Activated T-cell treated with anti-CD3 and anti-CD28 coated beads, Interleukin-2, amount 50 U/mL, for 24 hours (primary cell): Measurements from ENCODE around the gene PYGM.

ENCODE experiments used
- DNase-seq: peaks from one replicate; pipeline ENCODE4 v3.0.0-alpha.2; 2020
- H3K27ac Mint-ChIP-seq: 2 replicates; pipeline ENCODE4 v1.8.0; 2020; ENCODE audit warnings: mild to moderate bottlenecking, mixed read lengths
- H3K27me3 Mint-ChIP-seq: 2 replicates; pipeline ENCODE4 v1.8.0; 2020; ENCODE audit warnings: mixed read lengths
- H3K36me3 Mint-ChIP-seq: 2 replicates; pipeline ENCODE4 v1.8.0; 2020; ENCODE audit warnings: low read depth, mixed read lengths
- H3K4me1 Mint-ChIP-seq: 2 replicates; pipeline ENCODE4 v1.8.0; 2020; ENCODE audit warnings: low read depth, mixed read lengths
- H3K4me3 Mint-ChIP-seq: 2 replicates; pipeline ENCODE4 v1.8.0; 2020; ENCODE audit warnings: mild to moderate bottlenecking, moderate library complexity, mixed read lengths
- H3K9me3 Mint-ChIP-seq: 2 replicates; pipeline ENCODE4 v1.8.0; 2020; ENCODE audit warnings: mixed read lengths

PYGM gene

DNA sequence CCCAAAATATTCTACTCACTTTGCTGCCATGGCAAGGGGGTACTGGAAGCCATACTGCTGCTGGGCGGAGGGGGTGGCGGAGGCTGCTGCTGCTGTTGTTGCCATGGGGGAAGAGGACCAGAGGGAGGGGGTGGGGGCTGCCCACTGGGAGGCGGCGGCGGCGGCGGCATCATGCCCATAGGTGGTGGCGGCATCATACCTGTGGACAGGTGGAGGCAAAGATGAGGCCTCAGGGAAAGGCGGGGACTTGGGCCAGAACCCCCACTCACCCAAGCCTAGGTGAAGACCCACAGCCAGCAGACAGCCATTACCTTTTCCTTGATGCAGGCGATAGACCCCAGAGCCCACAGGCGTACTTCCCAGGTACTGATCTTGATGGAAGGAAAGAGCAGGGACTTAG, 7.1 kb upstream of the PYGM start:
- H3K36me3 Mint-ChIP-seq = peaks cover 96% of the 10 kb centered on the region
- H3K9me3 Mint-ChIP-seq = no peaks in the 10 kb centered on the region
- no peak for DNase-seq
- H3K4me3 Mint-ChIP-seq = no peak overlapping the region
- peak overlapping the region; percentile 93 for H3K27ac Mint-ChIP-seq
- H3K4me1 Mint-ChIP-seq = peaks cover 95% of the 10 kb centered on the region
- no peaks in the 10 kb centered on the region for H3K27me3 Mint-ChIP-seq

DNA sequence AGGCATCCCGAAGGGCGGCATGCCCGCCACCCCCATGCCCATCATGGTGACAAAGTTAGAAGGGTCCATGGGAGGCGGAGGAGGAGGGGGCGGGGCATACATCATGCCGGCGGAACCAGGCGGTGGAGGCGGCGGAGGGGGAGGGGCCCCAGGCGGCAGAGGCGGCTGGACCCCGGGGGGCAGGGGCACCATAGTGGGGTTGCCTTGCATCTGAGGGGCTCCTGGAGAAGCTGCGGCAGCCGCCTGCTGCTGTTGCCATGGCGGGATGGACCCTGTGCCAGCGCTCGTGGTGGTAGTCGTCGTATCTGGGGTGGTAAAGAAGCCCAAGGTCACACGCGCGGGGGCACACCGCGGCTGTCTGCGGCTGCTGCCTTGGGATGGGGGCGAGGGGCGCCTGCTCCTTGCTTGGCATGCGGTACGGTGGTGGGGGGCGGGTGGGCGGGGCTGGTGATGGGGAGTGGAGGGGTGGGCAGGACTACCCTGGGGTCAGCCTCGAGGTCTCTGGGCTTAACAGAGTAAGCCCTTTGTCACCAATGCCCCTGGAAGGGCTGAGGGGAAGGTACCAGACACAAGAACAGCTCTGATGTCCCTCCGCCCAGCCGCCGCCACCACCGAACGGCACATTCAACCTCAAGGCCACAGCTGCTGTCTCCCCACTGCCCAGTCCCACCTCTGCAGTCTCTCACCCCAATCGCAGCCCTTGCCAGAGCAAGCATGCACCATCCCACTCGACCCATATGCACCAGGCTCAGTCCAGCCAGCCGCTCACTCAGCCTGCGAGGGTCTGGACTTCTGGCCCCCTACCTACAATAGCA, 6.3 kb upstream of the PYGM start:
- Mint-ChIP-seq H3K9me3 (no peaks in the 10 kb centered on the region), H3K4me3 (no peak overlapping the region), H3K4me1 (peaks cover 91% of the 10 kb centered on the region), H3K27ac (peak overlapping the region; percentile 90), H3K36me3 (peaks cover 93% of the 10 kb centered on the region), H3K27me3 (no peaks in the 10 kb centered on the region)
- no peak for DNase-seq

DNA sequence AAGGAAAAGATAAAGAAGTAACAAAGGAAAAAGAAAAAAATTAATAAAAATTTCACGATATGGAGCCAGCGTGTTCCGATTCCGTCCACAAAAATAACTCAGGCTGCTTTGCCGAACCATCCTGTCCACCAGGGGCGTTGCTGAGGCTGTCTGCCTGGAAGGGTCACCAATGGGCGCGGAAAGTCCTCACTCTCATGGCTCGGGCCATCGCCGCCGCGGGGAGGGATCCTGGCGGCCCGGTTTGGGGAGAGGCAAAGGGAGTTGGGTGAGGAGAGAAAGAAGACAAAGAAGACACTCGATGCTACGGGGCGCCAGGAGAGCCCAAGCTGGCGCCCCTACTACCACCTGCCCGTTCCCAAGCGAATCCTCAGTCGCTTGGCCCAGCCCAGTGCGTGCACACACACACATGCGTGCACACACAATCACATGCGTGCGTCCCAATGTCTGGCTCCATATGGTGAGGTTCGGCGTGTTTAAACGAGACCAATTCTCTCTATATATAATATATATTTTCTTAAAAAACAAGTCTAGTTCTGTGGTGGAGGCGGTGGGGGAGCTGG, 5.6 kb upstream of the PYGM start:
- Mint-ChIP-seq H3K4me1 (peaks cover 90% of the 10 kb centered on the region), H3K36me3 (peaks cover 91% of the 10 kb centered on the region), H3K9me3 (no peaks in the 10 kb centered on the region), H3K27me3 (no peaks in the 10 kb centered on the region), H3K27ac (peak overlapping the region; percentile 90), H3K4me3 (peak overlapping the region; percentile 58)
- peak; percentile 35 for DNase-seq

DNA sequence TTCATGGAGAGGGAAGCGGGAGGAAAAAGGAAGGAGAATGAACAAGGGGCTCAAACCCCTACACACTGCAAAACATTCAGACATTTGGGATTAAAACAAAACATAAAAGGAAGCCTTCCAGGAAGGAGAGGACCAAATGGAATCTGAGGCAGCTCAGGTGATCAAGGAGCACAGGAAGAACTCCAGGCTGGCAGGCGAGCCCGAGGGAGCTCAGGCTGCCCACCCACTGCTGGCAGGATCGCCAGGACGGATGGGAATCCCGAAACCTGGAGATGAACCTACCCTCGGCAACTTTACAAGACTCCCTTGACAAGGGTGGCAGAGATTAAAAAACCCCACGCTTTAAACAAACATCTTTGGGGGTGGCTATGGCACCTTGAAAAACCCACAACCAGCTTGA, 5.0 kb upstream of the PYGM start:
- peaks cover 89% of the 10 kb centered on the region for H3K4me1 Mint-ChIP-seq
- peak overlapping the region; percentile 58 for H3K4me3 Mint-ChIP-seq
- peaks cover 89% of the 10 kb centered on the region for H3K36me3 Mint-ChIP-seq
- H3K27ac Mint-ChIP-seq = peak overlapping the region; percentile 90
- no peaks in the 10 kb centered on the region for H3K27me3 Mint-ChIP-seq
- no peaks in the 10 kb centered on the region for H3K9me3 Mint-ChIP-seq
- DNase-seq = peak; percentile 24

DNA sequence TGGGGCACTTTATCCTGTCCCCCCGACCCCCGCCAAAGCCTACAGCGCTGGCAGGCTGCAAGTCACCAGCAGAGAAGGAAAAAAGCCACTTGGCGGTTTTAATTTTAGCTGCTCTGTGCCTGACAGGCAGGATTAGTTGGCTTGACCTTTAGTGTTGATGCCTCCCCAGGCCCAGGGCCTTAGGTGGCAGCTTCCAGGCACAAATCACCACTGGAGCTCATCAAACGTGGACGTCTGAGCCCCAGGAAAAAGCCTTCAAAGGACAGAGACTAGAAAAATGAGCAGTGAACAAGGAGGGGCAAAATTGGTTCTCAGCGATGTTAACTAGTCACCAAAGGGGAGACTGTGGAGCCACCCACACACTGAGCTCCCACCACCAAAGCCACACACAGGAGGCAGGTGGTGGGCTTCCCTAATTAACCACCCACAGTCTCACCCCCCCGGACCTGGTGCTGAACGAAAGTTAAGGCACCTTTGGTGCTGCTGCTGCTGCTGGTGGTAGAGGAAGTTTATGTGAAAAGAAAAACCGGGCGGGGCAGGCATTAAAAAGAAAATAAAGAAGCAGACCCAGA, 4.4 kb upstream of the PYGM start:
- H3K9me3 Mint-ChIP-seq = no peaks in the 10 kb centered on the region
- H3K36me3 Mint-ChIP-seq = peaks cover 84% of the 10 kb centered on the region
- peaks cover 89% of the 10 kb centered on the region for H3K4me1 Mint-ChIP-seq
- peak overlapping the region; percentile 90 for H3K27ac Mint-ChIP-seq
- peak; percentile 57 for DNase-seq
- H3K27me3 Mint-ChIP-seq = no peaks in the 10 kb centered on the region
- H3K4me3 Mint-ChIP-seq = peak overlapping the region; percentile 58

DNA sequence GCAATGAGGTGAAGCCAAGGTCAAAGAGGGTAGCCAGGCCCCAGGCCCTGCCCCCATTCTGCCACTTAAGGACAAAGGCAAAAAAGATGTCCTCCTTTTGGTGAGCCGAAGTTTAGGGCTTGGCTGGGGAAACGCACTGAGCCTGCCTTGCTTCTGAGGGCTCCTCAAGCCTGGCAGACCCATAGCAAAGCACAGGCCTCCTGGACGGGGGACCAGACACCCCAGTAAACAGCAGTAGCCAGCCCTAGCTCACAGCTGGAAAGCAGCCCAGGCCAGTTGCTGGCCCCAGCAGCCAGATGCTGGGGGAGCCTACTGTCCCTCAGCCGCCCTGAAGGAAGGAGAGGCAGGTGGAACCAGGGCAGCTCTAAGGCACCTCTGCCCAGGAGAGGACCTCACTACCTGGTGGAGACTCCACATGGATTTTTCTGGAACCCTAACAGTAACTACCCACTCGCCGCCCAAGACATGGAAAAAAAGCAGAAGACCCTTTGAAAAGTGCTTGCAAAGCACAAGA, 3.8 kb upstream of the PYGM start:
- Mint-ChIP-seq H3K27me3 (no peaks in the 10 kb centered on the region), H3K36me3 (peaks cover 78% of the 10 kb centered on the region), H3K9me3 (no peaks in the 10 kb centered on the region), H3K27ac (peak overlapping the region; percentile 90), H3K4me3 (peak overlapping the region; percentile 58), H3K4me1 (peaks cover 84% of the 10 kb centered on the region)
- DNase-seq = peak; percentile 55

DNA sequence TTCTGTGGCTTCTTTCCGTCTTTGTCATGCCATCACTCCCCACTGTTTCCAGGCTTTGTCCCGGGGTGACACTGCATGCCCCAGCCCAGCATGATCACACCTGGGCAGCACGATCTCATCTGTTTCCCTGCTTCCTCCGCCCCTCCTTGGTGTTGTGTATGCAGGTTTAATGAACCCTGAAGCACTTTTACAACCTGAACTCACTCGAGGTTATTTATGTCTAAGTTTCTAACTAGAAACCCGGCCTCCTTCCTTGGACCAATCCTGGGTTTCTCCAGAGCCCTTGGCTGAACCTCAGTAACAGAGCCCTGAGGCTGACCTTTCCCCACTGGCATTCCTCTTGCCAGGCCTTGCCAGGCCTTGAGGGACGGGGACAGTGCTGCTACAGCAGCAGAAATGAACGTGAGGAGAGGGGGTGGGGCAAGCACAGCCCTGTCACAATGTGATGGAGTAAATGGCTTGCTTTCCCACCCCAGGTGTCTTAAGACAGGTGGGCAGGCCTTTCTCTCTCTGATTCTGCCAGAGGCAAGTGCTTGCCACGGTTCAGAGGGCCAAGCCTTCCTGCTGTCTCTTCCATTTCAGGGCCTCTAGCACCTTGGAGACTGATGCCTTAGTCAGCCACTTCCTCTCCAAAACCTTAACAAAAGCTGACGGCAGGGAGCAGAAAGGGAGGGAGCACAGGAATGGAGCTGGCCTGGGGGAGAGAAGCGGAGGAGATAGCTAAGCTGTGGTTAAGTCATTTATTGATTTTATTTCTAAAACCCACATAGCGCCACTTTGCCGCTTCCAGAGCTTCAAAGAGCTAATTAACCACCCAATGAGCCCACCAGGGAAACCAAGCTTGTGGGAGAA, 3.1 kb upstream of the PYGM start:
- Mint-ChIP-seq H3K27ac (peak overlapping the region; percentile 90), H3K36me3 (peaks cover 71% of the 10 kb centered on the region), H3K4me3 (no peak overlapping the region), H3K4me1 (peaks cover 77% of the 10 kb centered on the region), H3K27me3 (no peaks in the 10 kb centered on the region), H3K9me3 (no peaks in the 10 kb centered on the region)
- DNase-seq = no peak

DNA sequence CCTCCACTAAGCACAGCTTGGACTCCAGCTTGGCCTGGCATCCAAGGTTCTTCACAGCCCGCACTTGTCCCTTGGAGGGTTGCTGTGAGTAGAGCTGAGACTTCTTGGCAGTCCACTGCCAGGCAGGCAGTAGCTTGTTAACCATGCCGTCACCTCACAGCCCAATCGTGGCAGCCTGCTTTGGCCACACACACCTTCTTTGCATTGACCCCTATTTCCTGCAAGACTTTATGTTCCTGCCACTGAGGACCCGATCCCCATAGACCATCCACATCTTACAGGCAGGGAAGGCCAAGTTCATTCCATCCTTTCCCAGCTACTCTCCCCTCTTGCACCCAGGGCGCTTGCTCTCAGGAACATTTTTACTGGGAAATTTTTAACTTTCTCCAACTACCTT, 2.5 kb upstream of the PYGM start:
- no peak overlapping the region for H3K4me3 Mint-ChIP-seq
- H3K36me3 Mint-ChIP-seq = peaks cover 67% of the 10 kb centered on the region
- H3K4me1 Mint-ChIP-seq = peaks cover 71% of the 10 kb centered on the region
- DNase-seq = peak; percentile 48
- H3K9me3 Mint-ChIP-seq = no peaks in the 10 kb centered on the region
- H3K27ac Mint-ChIP-seq = peak overlapping the region; percentile 90
- H3K27me3 Mint-ChIP-seq = no peaks in the 10 kb centered on the region

DNA sequence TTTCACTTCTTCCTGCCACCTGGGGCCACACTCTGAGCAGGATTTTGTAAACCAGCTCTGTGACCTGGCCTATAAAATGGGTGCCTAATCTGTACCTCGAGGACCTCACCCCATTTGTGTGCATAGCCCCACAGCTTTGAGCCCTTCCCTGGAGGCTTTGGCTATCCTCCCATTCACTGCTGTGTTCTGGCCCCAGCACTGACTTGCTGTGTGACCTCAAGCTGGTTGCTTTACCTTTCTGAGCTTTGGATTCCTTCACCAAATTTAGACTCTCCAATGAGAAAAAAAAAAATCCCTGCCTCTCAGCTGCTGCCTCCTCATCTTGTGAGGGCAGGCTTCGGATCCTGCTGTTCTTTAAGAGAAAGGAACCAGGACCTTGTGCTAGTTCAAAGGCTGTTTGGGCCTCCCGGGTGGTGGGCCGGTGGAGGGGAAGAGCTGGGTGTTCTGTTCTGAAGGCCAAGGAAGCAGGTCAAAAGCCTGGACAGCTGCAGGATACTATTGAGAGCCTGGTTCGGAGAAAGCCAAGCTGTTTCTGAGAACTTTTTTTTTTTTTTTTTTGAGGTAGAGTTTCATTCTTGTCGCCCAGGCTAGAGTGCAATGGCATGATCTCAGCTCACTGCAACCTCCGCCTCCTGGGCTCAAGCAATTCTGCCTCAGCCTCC, 1.1 kb upstream of the PYGM start:
- H3K27ac Mint-ChIP-seq = peak overlapping the region; percentile 90

DNA sequence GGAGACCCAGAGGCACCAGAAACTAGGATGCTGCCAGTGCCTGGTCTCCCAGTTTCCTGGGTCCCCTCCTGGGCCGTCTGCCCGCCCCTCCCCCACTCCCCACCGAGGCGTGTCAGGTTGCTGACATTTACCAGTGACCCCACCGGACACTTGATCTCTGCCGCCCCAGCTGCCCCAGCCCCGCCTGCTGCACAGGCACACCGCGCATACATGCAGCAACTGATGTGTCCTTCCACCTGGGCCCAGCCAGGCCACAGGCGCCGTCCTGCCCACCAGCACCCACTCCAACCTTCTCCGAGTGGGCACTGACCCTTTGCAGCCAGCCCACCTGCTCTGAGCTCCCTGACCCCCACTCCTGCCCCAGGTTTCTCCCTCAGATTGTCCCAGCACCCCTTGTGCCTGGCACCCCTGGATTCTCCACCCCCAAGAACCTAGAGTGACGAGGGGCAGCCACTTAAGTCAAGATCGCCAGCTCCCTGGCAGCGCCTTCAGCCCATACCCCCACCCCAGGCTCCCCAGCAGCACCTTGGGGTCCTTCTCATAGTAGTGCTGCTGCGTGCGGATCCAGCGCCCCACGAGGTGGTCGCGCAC, 548 bp downstream of the PYGM start:
- H3K4me3 Mint-ChIP-seq = no peak overlapping the region
- no peaks in the 10 kb centered on the region for H3K9me3 Mint-ChIP-seq
- peaks cover 42% of the 10 kb centered on the region for H3K36me3 Mint-ChIP-seq
- peaks cover 45% of the 10 kb centered on the region for H3K4me1 Mint-ChIP-seq
- no peaks in the 10 kb centered on the region for H3K27me3 Mint-ChIP-seq
- peak overlapping the region; percentile 90 for H3K27ac Mint-ChIP-seq
- DNase-seq = no peak

More for the DNA sequence above, 1.1 kb upstream of the PYGM start:
- DNase-seq = no peak
- Mint-ChIP-seq H3K27me3 (no peaks in the 10 kb centered on the region), H3K4me3 (no peak overlapping the region), H3K9me3 (no peaks in the 10 kb centered on the region), H3K4me1 (peaks cover 60% of the 10 kb centered on the region), H3K36me3 (peaks cover 58% of the 10 kb centered on the region)

DNA sequence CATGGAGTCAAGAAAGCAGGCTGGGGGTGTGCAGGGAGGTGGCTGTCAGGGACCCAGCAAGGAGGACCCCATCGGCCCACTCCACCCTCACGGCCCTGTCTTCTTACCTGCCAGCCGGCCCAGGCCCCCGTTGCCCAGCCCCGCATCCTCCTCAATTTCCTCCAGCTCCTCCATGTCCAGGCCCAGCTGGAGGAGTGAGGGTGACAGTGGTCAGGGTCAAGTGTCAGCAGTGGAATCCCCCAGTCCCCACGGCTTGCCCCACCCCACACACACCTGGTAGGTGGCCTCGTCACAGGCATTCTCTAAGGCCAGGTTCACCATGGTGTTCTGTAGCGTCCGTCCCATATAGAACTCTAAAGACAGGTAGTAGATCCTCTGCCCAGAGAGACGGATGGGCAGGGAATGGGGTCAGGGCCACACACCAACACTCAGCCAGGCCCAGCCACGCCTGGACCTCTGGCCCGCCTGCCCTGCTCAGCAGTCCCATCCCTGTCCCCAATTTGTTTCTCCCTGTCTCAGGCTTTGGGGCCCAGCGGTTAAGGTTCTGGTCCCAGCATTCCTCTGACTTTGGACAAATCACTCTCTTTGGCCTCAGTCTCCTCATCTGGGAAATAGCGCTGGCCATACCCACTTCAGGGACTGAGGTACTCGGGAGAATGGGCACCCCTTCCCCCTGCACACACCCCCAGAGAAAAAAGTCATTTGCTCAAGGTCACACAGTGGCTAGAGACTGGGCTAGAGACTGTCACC, 1.3 kb downstream of the PYGM start:
- peaks cover 38% of the 10 kb centered on the region for H3K4me1 Mint-ChIP-seq

DNA sequence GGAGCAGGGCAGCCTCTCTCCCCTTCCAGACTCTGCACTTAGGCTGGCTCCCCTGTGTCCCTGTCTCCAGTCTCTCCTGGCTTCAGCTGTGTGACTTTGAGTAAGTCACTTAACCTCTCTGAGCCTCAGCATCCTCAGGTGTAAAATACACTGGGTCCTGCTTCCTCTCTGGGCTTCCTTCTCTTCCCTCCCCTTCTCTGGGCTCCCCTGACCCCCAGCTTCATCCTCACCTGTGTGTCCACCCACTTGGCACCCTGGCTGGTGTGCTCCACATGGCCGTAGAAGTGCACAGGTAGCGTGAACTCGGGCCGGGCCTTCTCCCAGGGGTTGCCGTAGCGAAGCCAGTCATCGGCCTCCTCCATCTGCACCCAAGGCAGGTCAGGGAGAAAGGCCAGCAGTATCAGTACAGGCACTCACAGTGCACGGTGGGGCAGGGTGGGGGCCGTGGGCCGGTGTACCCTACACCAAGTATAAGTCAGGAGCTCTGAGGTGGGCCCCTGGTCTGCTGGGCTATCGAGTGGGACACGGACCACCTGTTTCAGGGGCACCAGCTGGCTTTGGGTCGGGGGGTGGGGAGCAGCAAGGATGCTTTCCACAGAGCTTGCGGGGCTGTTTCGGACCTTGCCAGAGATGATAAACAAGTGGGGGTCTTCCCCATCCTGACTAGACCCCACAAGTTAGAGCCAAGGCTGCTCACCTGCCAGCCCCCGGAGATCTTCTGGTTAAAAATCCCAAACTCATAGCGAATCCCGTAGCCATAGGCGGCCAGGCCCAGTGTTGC, 2.0 kb downstream of the PYGM start:
- Mint-ChIP-seq H3K4me3 (no peak overlapping the region), H3K36me3 (peaks cover 39% of the 10 kb centered on the region), H3K27ac (peak overlapping the region; percentile 63), H3K27me3 (no peaks in the 10 kb centered on the region), H3K9me3 (no peaks in the 10 kb centered on the region), H3K4me1 (peaks cover 32% of the 10 kb centered on the region)
- no peak for DNase-seq

More for the DNA sequence above, 1.3 kb downstream of the PYGM start:
- H3K4me3 Mint-ChIP-seq = no peak overlapping the region
- peaks cover 39% of the 10 kb centered on the region for H3K36me3 Mint-ChIP-seq
- H3K27ac Mint-ChIP-seq = no peak overlapping the region
- H3K27me3 Mint-ChIP-seq = no peaks in the 10 kb centered on the region
- DNase-seq = no peak
- no peaks in the 10 kb centered on the region for H3K9me3 Mint-ChIP-seq
